Ovary (tissue), 3 donors: ENCODE measurements around the gene C22orf15.

Experiments
- CTCF ChIP-seq, 3 donors: fragments of 450-650 bp in 2 of 3; fragments of 200-600 bp in 1 of 3; IDR thresholded peaks; one replicate each; pipeline versions ENCODE4 v1.5.1 to v1.8.0; 2016 to 2022; ENCODE audit warnings: antibody characterized with exemption in 3 of 3, mild to moderate bottlenecking in 1 of 3
- EP300 ChIP-seq: sonication (generic); formaldehyde crosslinking; IDR thresholded peaks from one replicate; pipeline ENCODE4 v1.6.1; 2017; ENCODE audit warnings: antibody characterized with exemption
- POLR2A ChIP-seq: fragments of 450-650 bp; IDR thresholded peaks from one replicate; pipeline ENCODE4 v1.6.1; 2017; ENCODE audit warnings: antibody characterized with exemption, mild to moderate bottlenecking, moderate library complexity
- donor health status: DM: no; HTN: no; CAD: no.

GRCh38 chr22:23789638-23790037 is 26.8 kb downstream of the C22orf15 start:
- no peak for TF ChIP-seq CTCF (IDR thresholded peaks at IDR 0.05)
- TF ChIP-seq POLR2A = no peak
- TF ChIP-seq EP300 = no peak
